Measurements from ENCODE around the gene SERPINB1.

DNA sequence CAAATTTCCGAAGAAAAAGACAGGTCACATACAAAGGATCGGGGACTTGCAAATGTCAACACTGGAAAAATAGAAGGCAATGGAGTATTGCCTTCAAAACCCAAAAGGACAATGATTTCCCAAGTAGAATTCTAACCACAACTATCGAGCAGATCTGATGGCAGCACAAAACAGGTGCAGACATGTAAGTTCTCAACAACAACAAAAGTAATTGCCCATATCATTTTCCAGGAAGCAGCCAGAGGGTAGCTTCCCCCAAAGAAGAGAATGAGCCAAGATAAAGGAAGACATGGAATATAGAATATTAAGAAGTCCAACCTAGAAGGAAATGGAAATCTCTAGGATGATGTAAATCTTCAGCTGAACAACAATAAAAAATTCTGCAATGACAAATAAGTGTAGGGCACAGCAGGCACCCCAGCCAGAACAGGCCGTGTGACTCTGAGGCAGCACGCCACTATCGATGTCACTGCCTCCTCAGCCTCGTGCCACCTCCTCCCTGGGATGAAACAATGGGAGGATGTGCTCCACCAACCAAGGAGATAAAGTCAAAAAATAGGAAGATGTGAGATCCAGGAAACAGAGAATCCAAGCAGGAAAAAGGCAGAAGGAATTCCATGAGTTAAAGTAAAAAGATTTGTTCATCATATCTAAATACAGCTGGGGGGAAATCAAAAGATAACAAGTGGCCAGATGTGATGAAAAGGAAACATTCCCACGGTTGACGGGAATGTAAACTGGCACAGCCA is 34.1 kb downstream of the SERPINB1 start:
- TF ChIP-seq POLR2A (IDR thresholded peaks at IDR 0.05) (no peak), EP300 (IDR thresholded peaks at IDR 0.05) (no peak)
- TF ChIP-seq, protein P1, sequence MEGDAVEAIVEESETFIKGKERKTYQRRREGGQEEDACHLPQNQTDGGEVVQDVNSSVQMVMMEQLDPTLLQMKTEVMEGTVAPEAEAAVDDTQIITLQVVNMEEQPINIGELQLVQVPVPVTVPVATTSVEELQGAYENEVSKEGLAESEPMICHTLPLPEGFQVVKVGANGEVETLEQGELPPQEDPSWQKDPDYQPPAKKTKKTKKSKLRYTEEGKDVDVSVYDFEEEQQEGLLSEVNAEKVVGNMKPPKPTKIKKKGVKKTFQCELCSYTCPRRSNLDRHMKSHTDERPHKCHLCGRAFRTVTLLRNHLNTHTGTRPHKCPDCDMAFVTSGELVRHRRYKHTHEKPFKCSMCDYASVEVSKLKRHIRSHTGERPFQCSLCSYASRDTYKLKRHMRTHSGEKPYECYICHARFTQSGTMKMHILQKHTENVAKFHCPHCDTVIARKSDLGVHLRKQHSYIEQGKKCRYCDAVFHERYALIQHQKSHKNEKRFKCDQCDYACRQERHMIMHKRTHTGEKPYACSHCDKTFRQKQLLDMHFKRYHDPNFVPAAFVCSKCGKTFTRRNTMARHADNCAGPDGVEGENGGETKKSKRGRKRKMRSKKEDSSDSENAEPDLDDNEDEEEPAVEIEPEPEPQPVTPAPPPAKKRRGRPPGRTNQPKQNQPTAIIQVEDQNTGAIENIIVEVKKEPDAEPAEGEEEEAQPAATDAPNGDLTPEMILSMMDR (IDR thresholded peaks at IDR 0.05): no peak

All from tibial nerve (tissue), 4 donors.